Fibroblast of skin of right biceps (primary cell): ENCODE results near the gene TBC1D14.

Source experiments
- DNase-seq: peaks from one replicate; pipeline ENCODE4 v3.0.0-alpha.2; 2013

TBC1D14 gene

GRCh38 chr4:6984612-6985425 is 75.2 kb downstream of the TBC1D14 start:
- no peak for DNase-seq

- peak; percentile 79 for DNase-seq
These were observed 76.6 kb downstream of the TBC1D14 start for GRCh38 chr4:6986072-6986780.

DNA sequence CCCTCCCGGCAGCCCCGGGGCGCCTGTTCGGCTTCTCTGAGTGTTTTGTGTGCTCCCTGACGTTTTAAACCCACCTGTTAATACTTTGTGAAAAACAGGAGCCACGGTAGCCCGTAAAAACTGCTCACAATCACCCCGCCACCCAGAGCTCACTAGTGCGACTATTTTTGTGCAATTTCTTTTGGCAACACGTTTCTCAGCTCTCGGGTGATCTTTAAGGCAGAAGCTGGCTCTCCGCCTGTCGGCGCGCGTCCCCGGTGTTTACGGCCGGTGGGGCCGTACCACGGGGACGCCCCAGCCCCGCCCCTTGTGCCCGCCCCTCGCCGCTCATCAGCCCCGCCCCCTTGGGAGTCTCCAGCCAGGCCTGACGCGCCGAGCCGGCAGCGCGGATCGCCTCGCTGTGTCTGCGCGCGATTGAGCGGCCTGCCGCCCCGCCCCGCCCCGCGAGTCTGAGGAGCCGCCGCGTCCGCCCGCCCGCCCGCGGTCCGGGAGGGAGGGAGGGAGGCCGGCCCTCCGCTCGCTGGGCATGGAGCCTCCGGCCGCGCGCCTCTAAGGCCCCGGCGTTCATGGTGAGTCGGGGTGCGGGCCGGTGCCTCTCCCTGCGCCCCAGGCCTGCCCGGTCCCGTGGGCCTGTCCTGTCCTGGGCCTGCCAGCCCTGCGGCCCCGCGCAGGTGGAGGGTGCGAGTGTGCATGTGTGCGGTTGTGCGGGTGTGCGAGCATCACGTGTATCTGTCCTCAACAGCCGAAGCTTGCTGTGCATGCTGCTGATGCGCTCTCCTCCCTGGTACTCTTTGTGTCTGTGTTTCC is 77.4 kb downstream of the TBC1D14 start:
- DNase-seq: peak; percentile 92

GRCh38 chr4:6987588-6987961 is 77.9 kb downstream of the TBC1D14 start:
- peak; percentile 26 for DNase-seq

DNA sequence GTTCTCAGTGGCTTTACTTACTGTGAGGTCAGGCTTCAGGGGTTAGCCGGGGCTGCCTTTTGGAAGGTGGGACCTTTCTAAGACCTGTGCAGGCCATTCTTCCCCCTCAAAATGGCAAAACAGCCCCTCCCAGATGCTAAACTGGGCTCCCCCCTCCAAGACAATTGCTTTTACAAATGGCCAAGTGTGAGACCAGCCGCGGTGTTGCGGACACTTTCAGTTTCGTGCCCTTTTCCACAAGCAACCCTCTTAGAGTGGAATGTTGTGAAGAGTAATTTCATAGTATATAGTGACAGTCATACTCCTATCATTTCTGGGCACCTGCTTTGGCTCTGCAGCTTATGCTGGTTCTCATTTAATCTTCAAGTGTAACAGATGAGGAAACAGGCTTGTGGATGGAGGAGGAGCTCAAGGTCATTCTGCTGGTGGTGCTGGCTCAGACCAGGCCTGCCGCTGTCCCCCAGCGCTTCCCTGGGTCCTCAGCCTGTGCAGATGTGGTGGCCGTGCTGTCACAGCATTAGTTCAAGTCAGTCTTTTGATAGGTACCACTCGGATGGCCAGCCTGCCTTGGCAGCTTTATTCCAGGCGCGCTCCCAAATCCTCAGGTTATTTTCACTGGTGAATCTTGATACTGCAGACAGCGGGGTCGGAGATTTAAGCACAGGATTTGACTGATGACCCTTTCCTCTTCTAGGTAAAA is 78.5 kb downstream of the TBC1D14 start:
- no peak for DNase-seq

- no peak for DNase-seq
These were observed 79.8 kb downstream of the TBC1D14 start for GRCh38 chr4:6989331-6989923.

DNA sequence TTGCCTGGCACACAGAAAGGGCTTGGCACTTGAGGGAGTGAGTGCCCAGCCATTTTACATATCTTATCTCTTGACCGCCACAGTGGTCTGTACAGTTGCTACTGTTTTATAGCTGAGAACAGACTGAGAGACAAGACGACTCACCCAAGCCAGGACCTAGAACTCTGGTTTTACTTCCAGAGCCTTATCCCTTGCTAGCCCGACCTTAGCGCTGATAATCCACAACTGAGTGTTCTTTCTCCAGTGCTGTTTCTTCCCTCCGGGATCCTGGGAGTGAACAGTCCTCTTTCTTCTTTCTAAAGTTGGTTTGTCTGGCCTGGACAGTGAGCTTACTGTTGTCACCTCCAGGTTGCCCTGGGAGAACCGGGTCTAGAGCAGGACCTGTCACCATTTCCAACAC is 81.0 kb downstream of the TBC1D14 start:
- no peak for DNase-seq

- no peak for DNase-seq
These were observed 81.6 kb downstream of the TBC1D14 start for GRCh38 chr4:6991249-6991648.

DNA sequence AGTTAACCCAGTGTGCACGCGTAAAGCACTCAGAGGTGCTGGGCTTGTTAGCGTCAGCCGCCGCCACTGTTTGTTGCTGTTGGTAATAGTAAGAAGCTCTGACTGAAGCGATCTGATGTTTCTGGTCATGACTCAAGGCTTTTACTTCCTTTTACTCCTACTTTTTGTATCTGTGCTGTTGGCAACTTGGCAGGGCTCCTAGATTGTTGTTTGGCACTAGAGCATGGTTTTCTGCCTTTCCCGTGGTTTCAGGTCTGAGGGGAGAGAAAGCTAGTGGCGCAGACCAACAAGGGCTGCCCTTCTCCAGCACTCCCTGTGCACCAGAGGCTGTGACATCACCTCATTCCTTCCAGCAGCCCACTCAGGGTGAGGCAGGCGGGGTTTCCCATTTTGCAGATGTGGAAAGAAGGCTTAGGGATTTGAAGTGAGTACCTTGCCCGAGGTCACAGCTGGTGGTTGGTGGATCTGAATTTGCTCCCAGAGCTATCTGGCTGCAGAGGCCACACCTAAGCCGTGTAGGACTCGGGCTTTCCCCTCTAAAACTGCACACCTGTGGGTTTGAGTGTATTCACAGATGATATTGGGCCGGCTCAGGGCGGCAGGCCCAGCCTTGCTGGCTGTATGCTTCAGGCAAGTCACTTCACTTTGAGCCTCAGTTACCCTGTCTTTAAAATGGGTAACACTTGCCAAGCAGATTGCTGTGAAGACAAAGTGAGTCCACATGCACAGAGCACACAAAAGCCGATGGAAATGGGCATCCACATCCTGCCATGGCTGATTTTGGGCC is 82.3 kb downstream of the TBC1D14 start:
- peak; percentile 76 for DNase-seq

- no peak for DNase-seq
These were observed 83.4 kb downstream of the TBC1D14 start for GRCh38 chr4:6992728-6993677.

DNA sequence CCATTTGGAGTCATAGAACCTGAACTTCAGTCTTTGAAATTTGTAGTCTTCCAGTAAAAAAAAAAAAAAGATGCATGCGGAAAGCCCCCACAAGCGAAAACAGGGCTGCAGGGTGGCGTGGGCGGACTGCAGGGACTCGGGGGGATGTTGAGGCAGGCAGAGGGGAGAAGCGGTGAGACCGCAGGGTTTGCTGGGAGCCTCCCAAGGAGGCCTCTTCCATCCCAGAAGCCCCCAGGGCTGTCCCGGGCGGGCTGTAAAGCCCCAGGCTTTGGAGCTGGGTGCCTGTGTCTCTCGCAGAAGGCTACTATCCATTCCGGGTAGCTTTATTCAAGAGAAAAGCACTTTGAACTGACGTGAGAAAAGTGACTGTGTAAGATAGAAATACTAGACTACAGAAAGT is 86.9 kb downstream of the TBC1D14 start:
- no peak for DNase-seq

GRCh38 chr4:6999172-7000086 is 89.8 kb downstream of the TBC1D14 start:
- no peak for DNase-seq

- DNase-seq: no peak
These were observed 91.0 kb downstream of the TBC1D14 start for GRCh38 chr4:7000421-7001176.

DNA sequence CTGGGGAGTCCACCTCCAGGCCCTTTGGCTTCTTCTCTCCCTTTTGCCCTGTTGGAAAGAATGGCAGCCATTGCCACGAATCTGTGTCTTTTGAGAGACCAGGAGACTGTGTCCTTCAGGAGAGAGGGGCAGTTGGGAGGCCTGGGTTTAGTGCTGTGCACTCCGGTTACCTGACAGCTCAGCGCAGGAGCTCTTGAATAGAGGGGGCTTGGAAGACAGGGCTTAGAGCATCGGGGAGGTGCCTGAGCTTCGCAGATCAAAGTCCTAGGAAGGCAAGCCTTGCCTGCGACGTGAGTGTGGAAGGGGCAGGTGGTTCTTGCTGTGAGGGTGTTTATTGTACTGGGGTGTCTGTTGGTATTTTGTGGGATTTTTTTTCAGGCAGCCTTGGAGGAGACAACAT is 91.6 kb downstream of the TBC1D14 start:
- DNase-seq: no peak

GRCh38 chr4:7002336-7002735 is 92.7 kb downstream of the TBC1D14 start:
- DNase-seq: no peak

GRCh38 chr4:7003176-7003878 is 93.7 kb downstream of the TBC1D14 start:
- DNase-seq: no peak

DNA sequence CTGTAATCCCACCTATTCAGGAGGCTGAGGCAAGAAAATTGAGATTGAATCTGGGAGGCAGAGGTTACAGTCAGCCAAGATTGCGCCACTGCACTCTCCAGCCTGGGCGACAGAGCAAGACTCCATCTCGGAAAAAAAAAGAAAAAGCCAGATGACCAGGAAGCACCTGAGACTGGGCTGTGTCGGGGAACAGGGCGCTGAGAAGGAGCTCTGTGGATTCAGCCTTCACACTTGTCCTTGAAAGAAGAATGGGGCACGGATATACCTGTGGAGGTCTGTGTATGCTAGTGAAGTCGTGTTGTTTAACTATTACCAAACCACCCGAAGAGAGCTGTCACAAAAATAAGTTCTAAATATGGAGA is 94.2 kb downstream of the TBC1D14 start:
- no peak for DNase-seq

- no peak for DNase-seq
These were observed 94.7 kb downstream of the TBC1D14 start for GRCh38 chr4:7004331-7004730.
